ENCODE measurements around the gene HPS4. TPM values are rescaled to one million over a fixed set of nuclear protein-coding genes. Genes with fewer than 3 reads are reported as not detected.

The HPS4 gene
- total RNA-seq, 4 donors from 2014 or later: 46.5 to 152 (median 62.9) TPM

GRCh38 chr22:26461188-26461810 lies 22.3 kb downstream of the HPS4 start:
- H3K27me3 ChIP-seq: no peaks in the 10 kb centered on the region
- no peaks in the 10 kb centered on the region for H3K9me3 ChIP-seq
- H3K27ac ChIP-seq: no peak overlapping the region
- peaks cover 74% of the 10 kb centered on the region for H3K36me3 ChIP-seq
- DNase-seq (ENCODE audit: low spot score in 2 of 2): no peak
- no peak for TF ChIP-seq POLR2AphosphoS5 (IDR thresholded peaks at IDR 0.05)
- no peak for TF ChIP-seq EP300 (IDR thresholded peaks at IDR 0.05)
- peak; percentile 25 to 74 for TF ChIP-seq CTCF (IDR thresholded peaks at IDR 0.05)
- WGBS: 31% methylated on average over 3 of the region's 3 CpGs
- H3K4me3 ChIP-seq: no peak overlapping the region
- peaks cover 43% of the 10 kb centered on the region for H3K4me1 ChIP-seq

- WGBS: 57% methylated on average over 6 of the region's 6 CpGs
- no peak overlapping the region for H3K27ac ChIP-seq
- TF ChIP-seq CTCF (IDR thresholded peaks at IDR 0.05): no peak
- TF ChIP-seq POLR2A (IDR thresholded peaks at IDR 0.05): no peak
- TF ChIP-seq POLR2AphosphoS5 (IDR thresholded peaks at IDR 0.05): no peak
- TF ChIP-seq EP300 (IDR thresholded peaks at IDR 0.05): no peak
- H3K36me3 ChIP-seq: peaks cover 72% of the 10 kb centered on the region
- no peak overlapping the region for H3K4me3 ChIP-seq
- no peak for DNase-seq (ENCODE audit: low spot score in 2 of 2)
- H3K9me3 ChIP-seq: no peaks in the 10 kb centered on the region
- H3K27me3 ChIP-seq: no peaks in the 10 kb centered on the region
- peaks cover 43% of the 10 kb centered on the region for H3K4me1 ChIP-seq
These were observed 23.4 kb downstream of the HPS4 start for GRCh38 chr22:26460202-26460601.

- Histone ChIP-seq H3K27me3 (no peaks in the 10 kb centered on the region), H3K36me3 (peaks cover 65% of the 10 kb centered on the region), H3K9me3 (no peaks in the 10 kb centered on the region), H3K4me3 (no peak overlapping the region), H3K4me1 (peaks cover 23% of the 10 kb centered on the region), H3K27ac (no peak overlapping the region)
- DNase-seq (ENCODE audit: low spot score in 2 of 2): no peak
- TF ChIP-seq CTCF (IDR thresholded peaks at IDR 0.05): no peak
- no peak for TF ChIP-seq POLR2A (IDR thresholded peaks at IDR 0.05)
- TF ChIP-seq POLR2AphosphoS5 (IDR thresholded peaks at IDR 0.05): no peak
- no peak for TF ChIP-seq EP300 (IDR thresholded peaks at IDR 0.05)
- WGBS: 95% methylated on average over 26 of the region's 26 CpGs
These were observed 25.8 kb downstream of the HPS4 start for GRCh38 chr22:26457661-26458272.

- TF ChIP-seq POLR2A (IDR thresholded peaks at IDR 0.05): no peak
- TF ChIP-seq CTCF (IDR thresholded peaks at IDR 0.05): no peak
- TF ChIP-seq EP300 (IDR thresholded peaks at IDR 0.05): no peak
- TF ChIP-seq POLR2AphosphoS5 (IDR thresholded peaks at IDR 0.05): no peak
- H3K27ac ChIP-seq: no peak overlapping the region
- peaks cover 1% of the 10 kb centered on the region for H3K4me1 ChIP-seq
- H3K36me3 ChIP-seq: peaks cover 70% of the 10 kb centered on the region
- H3K27me3 ChIP-seq: no peaks in the 10 kb centered on the region
- WGBS: 92% methylated on average over 5 of the region's 5 CpGs
- no peak overlapping the region for H3K4me3 ChIP-seq
- DNase-seq (ENCODE audit: low spot score in 2 of 2): no peak
- H3K9me3 ChIP-seq: no peaks in the 10 kb centered on the region
These were observed 29.6 kb downstream of the HPS4 start for GRCh38 chr22:26453812-26454500.

GRCh38 chr22:26453216-26453615 lies 30.4 kb downstream of the HPS4 start:
- Histone ChIP-seq H3K27ac (no peak overlapping the region), H3K4me3 (no peak overlapping the region), H3K4me1 (peaks cover 9% of the 10 kb centered on the region), H3K9me3 (no peaks in the 10 kb centered on the region), H3K27me3 (no peaks in the 10 kb centered on the region), H3K36me3 (peaks cover 63% of the 10 kb centered on the region)
- TF ChIP-seq POLR2A (IDR thresholded peaks at IDR 0.05): no peak
- TF ChIP-seq EP300 (IDR thresholded peaks at IDR 0.05): no peak
- no peak for TF ChIP-seq CTCF (IDR thresholded peaks at IDR 0.05)
- TF ChIP-seq POLR2AphosphoS5 (IDR thresholded peaks at IDR 0.05): no peak
- WGBS: 89% methylated on average over 9 of the region's 9 CpGs
- DNase-seq (ENCODE audit: low spot score in 2 of 2): no peak
